Brain microvascular endothelial cell (primary cell): ENCODE measurements around the gene RALGPS1.

Experiments used
- DNase-seq: peaks from one replicate; pipeline ENCODE4 v3.0.0-alpha.2; 2020
- H3K27ac ChIP-seq: fragments of 250-450 bp; sonication (Bioruptor Pico); 2 replicates; pipeline ENCODE4 v1.5.1; 2020; ENCODE audit warnings: mild to moderate bottlenecking, moderate library complexity
- H3K27me3 ChIP-seq: fragments of 250-450 bp; sonication (Bioruptor Pico); replicated peaks from 2 replicates; pipeline ENCODE4 v1.5.1; 2020; ENCODE audit warnings: mild to moderate bottlenecking
- H3K36me3 ChIP-seq: fragments of 250-450 bp; sonication (Bioruptor Pico); replicated peaks from 2 replicates; pipeline ENCODE4 v1.5.1; 2020; ENCODE audit warnings: mild to moderate bottlenecking
- H3K4me3 ChIP-seq: 2 replicates; pipeline ENCODE4 v1.5.1; 2011; ENCODE audit warnings: low read depth, mild to moderate bottlenecking, control low read depth, low read length, moderate library complexity
- in situ Hi-C: cut with HindIII; loops from 2 replicates; pipeline ENCODE4 v1.10.0; 2017; ENCODE audit warnings: low sequenced_read_pairs, low pct_ligation_motif_present
- TF ChIP-seq, protein P1 (sequence below): IDR thresholded peaks from 2 replicates; pipeline ENCODE4 v1.5.1; 2011; ENCODE audit warnings: low read depth, mild to moderate bottlenecking, moderate library complexity, low read length, control low read depth, inconsistent platforms; ENCODE audit errors: missing control alignments

RALGPS1 gene

DNA sequence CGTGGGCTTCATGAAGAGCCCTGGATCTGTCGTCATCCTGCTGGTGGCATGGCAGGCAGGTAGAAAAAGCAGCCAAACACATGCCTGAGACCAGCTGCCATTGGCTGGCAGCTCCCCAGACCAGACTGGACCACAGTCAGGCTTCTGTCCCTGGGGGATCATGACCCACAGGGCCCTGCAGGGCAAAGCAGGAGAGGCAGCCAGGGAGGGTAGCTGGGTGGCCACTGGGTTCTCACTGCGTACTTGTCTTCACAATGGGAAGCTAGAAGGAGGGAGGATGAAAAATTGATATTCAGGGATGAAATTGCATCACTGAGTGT, 282.2 kb downstream of the RALGPS1 start:
- TF ChIP-seq, protein P1, sequence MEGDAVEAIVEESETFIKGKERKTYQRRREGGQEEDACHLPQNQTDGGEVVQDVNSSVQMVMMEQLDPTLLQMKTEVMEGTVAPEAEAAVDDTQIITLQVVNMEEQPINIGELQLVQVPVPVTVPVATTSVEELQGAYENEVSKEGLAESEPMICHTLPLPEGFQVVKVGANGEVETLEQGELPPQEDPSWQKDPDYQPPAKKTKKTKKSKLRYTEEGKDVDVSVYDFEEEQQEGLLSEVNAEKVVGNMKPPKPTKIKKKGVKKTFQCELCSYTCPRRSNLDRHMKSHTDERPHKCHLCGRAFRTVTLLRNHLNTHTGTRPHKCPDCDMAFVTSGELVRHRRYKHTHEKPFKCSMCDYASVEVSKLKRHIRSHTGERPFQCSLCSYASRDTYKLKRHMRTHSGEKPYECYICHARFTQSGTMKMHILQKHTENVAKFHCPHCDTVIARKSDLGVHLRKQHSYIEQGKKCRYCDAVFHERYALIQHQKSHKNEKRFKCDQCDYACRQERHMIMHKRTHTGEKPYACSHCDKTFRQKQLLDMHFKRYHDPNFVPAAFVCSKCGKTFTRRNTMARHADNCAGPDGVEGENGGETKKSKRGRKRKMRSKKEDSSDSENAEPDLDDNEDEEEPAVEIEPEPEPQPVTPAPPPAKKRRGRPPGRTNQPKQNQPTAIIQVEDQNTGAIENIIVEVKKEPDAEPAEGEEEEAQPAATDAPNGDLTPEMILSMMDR, result no peak
- H3K4me3 ChIP-seq, result no peak overlapping the region
- H3K27me3 ChIP-seq, result no peaks in the 10 kb centered on the region
- H3K27ac ChIP-seq, result no peak overlapping the region
- in situ Hi-C loops, result no loop called here
- no peaks in the 10 kb centered on the region for H3K36me3 ChIP-seq
- DNase-seq, result no peak

DNA sequence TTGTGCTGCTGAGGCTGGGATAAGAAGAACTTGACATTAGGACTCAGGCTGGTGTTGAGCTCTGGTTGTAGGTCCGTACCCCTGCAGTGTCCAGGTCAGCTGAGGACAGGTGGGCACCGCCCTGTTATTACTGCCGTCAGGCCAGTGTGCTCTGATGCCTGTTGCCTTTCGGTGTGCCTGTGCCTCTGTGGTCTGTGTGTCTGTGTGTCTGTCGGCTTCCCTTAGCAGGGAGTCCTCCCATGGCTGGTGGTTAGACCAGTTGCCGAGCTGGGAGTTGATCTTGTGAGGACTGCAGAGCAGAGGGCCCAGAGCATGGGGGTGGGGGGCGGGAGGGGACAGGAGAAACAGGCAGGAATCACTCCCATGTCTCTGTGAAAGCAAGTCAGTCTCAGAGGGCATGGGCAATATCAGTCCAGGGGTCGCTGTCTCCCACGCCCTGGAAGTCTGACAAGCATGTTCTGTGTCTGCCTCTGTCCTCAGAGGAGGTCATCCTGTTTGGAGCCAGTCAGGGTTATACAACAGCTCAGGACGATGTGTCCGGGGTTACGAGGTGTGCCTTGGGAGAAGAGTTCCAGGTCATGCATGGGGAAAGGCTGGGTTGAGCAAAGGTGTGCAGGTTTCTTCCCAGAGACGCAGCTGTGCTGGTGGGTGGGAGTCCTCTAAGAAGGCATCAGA, 282.7 kb downstream of the RALGPS1 start:
- H3K4me3 ChIP-seq, result no peak overlapping the region
- H3K27ac ChIP-seq, result no peak overlapping the region
- DNase-seq, result no peak
- TF ChIP-seq, protein P1, result no peak
- no peaks in the 10 kb centered on the region for H3K36me3 ChIP-seq
- in situ Hi-C loops, result no loop called here
- no peaks in the 10 kb centered on the region for H3K27me3 ChIP-seq

DNA sequence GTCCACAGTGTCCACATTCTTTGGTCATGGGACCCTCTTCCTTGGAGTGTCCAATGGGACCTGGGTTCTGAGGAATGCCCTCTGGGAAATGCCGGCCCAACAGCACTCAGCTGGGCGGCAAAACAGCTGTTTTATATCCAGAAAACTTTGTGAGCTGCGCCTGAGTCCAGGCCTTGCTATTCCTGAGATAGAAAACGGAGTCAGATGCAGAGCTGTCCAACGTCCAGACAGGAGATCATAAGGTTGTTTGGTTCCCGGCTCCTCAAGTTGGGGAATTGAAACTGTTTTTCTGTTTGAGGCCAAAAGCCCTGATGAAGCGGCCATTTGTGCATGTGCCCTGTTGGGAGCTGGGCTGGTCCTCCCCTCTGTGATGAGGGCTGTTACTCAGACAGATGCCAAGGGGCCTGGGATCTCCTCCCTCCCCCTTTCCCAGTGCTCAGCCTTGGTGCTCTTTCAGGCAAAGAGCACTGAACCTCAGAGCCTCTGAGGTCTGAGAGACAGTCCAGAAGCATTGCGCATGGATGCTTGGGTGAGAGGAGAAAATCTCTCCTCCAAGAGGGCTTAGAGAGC, 283.4 kb downstream of the RALGPS1 start:
- DNase-seq, result no peak
- in situ Hi-C loops, result no loop called here
- TF ChIP-seq, protein P1, result no peak
- Histone ChIP-seq H3K27me3 (no peaks in the 10 kb centered on the region), H3K36me3 (no peaks in the 10 kb centered on the region), H3K4me3 (no peak overlapping the region), H3K27ac (no peak overlapping the region)

DNA sequence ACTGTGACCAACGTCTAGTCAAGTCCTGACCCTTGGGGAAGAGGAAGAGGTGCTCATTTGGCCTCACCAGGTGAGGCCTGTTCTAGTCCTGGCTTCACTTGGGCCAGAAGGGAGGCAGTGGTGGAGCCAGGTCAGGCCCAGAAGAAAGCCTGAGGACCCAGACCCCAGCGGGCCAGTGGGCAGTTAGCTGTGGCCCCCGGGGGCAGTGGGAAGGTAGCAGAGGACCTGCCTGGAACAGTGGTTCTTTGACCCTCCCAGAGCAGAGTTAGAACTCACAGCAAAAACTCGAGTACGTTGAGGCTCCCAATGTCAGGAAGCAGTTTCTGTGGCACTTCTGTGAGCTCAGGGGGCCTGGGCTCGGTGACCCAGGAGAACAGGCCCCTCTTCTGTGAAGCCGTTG, 284.0 kb downstream of the RALGPS1 start:
- no peak for DNase-seq
- Histone ChIP-seq H3K27ac (no peak overlapping the region), H3K27me3 (no peaks in the 10 kb centered on the region), H3K4me3 (no peak overlapping the region), H3K36me3 (no peaks in the 10 kb centered on the region)
- in situ Hi-C loops, result no loop called here
- TF ChIP-seq, protein P1, result no peak

DNA sequence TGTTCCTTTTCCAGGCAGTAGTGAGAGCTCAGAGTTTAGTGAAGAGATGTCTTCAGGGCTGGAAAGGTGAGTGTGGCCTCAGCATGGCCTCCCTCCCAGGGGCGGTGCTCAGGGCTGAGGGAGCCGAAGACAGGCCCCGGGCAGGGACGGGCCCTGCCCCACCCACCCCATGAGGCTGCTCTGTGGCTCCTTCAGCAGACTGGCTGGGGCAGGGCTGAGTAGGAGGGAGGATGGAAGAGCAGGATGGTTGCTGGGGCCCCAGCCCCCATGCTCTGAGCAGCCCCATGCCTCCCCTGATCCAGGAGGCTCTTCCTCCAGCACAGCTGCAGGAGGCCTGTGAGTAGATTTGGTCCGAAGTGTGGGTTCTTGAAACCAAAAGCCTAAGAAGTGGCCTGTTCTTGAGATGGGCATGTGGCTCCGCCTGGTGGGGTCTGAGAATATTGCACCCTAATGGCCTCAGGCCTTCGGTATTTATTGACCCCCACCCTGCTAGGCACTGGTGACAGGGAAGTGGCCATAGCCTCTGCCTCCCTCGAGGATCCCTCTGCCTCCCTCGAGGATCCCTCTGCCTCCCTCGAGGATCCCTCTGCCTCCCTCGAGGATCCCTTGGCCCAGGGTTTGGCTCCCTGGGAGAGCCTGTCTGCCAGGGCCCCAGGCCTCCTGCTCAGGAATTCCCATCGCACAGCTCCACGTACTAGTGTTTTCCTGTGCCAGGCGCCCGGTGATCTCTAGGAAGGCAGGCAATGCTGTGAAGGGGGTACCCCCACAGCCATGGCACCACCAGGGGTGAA, 284.6 kb downstream of the RALGPS1 start:
- H3K4me3 ChIP-seq, result no peak overlapping the region
- TF ChIP-seq, protein P1, result peak; percentile 90
- no peaks in the 10 kb centered on the region for H3K27me3 ChIP-seq

More for the DNA sequence above, 284.6 kb downstream of the RALGPS1 start:
- peak; percentile 71 for DNase-seq
- in situ Hi-C loops, result no loop called here
- Histone ChIP-seq H3K36me3 (no peaks in the 10 kb centered on the region), H3K27ac (no peak overlapping the region)
